GM18517 (cell line): ENCODE results near the gene TBXAS1.

Experiments used
- ATAC-seq: cut with Tn5 transposase; IDR thresholded peaks from one replicate; pipeline ENCODE4 v1.9.1; 2021; ENCODE audit warnings: mild to moderate bottlenecking, moderate library complexity; ENCODE audit not compliant: unreplicated experiment

Gene TBXAS1

DNA sequence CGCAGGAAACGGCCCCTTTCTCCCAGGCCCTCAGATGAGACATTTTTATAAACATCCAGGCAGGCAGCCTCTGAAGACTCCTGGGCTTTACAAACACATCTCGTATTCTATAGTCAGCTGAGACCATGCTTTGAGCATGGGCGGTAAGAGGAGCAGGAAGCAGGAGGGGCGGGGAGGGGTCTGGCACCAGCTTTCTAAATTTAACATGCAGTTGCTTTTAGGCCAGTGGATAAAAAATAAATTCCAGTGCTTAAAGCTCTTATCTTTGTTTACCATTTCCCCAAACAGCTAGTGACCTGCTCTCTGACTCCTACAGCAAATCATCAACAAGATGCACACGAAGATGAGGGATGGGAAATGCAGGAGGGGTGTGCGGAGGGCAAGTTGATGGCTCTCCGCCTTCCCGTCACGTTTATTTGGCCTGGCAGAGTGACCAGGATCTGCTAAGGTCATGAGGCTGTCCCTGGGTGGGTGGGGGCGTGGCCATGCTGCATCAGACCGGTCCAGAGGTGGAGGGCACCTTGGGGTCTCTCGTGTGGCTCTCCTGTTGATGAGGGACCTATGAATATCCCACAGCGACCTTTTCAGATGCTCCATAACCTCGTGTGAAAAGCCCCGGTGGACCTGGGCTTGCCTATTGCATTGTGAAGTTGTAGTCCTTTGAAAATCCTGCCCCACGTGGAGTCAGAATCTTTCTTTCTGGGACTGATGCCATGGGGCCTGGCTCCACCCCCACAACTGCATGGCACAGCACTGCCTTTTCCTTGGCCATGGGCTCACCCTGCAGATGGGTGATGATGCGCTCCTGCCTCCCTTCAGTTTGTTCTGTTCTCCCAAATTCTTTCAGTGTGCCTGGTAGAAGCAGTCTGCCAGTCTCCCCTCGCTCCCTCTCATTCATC lies 166.2 kb downstream of the TBXAS1 start:
- ATAC-seq, result no peak

GRCh38 chr7:139998572-139998971 lies 169.5 kb downstream of the TBXAS1 start:
- ATAC-seq, result no peak

DNA sequence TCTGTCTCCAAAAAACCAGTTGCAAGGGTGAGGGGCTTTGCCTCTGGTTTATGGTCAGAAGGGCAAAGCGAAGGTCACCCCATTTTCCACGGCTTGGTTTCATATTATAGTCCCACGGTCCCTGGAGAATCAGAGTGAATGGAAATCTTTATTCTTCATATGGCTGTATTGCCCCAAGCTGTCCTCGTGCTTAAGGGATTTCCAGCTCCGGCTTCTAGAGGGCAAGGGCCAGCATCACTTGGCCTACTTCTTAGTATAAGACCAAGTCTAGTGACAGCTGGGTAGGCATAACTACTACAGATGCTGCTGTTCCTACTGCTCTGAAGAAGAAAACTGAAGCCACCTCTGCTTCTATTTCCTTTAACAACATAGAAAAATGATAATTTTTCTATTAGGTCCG lies 170.5 kb downstream of the TBXAS1 start:
- ATAC-seq, result no peak

GRCh38 chr7:140000666-140001268 lies 171.7 kb downstream of the TBXAS1 start:
- no peak for ATAC-seq

- ATAC-seq, result no peak
Measured at GRCh38 chr7:140003913-140004382, 174.9 kb downstream of the TBXAS1 start.

- no peak for ATAC-seq
Measured at GRCh38 chr7:140004672-140005071, 175.6 kb downstream of the TBXAS1 start.

DNA sequence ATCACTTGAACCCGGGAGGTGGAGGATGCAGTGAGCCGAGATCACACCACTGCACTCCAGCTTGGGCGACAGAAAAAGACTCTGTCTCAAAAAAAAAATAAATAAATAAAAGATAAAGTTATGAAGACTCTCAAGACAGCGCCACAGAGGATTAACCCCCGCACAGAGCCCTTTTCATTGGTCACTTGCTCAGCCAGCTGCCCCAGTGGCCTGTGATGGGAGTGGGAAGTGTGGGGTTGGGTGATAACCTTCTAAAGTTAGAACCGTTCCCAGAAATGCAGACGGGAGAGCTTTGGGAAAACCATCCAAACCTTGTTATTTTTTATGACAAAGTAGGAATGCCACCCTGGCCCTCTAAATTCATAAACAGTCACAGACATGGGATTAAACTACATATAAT lies 176.3 kb downstream of the TBXAS1 start:
- ATAC-seq, result no peak

DNA sequence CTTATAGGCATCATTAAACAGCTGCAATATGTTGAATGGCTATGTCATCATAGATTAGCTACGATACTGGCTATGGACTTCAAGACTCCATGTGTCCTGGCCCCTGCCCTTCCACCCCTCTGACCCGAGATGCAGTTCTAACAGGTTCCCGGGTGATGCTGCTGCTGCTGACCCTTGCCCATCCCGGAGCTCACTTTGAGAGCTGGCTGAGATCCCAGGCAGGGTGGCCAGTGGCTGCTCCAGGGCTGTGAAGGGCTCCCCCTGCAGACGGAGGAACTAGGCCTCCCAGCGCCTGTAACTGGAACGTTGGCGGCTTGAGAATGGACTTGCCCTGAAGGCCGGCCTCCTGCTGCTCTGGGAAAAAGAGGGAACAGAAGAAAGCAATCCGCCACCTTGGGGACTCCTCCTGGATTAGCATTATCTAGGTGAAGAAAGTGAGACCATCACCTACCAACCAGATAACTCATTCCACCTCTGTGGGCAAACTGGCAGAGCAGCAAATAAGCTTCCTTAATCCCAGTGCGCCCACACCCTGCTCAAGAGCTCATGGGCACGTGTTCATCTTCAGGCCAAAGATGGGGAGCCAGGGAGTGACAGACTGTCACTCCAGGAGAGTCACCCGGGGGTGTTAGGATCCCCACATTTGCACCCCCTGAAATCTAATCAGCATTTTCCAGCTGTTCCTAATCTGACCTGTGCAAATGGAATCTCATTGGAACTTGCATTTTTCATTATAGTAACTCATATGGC lies 176.9 kb downstream of the TBXAS1 start:
- ATAC-seq, result no peak

GRCh38 chr7:140006600-140006999 lies 177.5 kb downstream of the TBXAS1 start:
- no peak for ATAC-seq

DNA sequence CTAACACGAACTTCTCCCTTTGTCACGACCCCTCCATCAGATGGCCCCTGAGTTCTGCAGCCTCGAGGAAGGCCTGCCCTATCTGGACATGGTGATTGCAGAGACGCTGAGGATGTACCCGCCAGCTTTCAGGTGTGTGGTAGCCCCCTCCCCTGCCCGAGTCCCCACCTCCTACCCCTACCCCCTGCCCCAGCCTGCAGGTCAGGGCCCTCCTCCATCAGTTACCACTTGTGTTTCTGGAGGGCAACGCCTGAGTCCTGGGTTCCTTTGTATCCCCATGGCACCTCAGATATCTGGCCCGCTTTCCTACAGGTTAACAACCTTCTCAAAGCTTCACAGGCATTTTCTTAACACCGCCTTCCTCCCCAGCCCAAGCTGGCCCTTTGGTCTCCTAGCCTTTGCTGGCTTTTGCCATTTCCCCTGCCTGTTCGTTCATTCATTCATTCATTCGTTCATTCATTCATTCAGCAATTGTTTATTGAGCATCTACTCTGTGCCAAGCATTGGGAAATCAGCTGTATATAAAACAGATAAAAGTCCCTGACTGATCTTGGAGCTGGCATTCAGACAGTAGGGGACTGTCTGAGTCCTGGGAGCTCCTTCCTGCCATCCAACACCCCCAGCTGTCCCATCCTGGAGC lies 178.1 kb downstream of the TBXAS1 start:
- ATAC-seq, result no peak

GRCh38 chr7:140008755-140009610 lies 179.9 kb downstream of the TBXAS1 start:
- no peak for ATAC-seq

DNA sequence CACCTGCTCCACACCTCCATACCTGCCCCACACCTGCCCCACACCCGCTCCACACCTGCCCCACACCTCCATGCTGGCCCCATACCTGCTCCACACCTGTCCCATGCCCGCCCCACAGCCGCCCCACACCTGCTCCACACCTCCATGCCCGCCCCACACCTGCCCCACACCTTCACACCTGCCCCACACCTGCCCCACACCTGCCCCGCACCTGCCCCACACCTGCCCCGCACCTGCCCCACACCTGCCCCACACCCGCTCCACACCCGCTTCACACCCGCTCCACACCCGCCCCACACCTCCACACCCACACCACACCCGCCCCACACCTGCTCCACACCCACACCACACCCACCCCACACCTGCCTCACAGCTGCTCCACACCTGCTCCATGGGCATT lies 180.7 kb downstream of the TBXAS1 start:
- ATAC-seq, result no peak

GRCh38 chr7:140010194-140010895 lies 181.3 kb downstream of the TBXAS1 start:
- ATAC-seq, result no peak

DNA sequence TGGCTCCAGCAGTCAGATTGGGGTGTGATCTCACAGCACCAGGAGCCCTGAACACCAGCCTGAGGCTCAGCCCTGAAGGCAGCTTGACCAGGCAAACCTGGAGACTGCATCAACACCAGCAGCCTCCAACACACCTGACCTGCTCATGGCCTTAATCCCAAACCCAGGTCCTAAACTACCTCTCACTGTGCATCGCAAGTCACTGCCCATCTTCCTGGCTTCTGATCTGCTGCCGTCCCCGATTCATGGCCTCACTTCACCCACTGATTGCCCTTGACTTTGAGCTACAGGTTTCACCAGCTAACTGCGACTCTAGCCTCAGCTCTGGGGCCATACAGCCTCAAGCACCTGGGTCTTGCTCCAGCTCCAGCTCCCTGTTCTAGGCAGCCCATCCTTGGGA lies 184.6 kb downstream of the TBXAS1 start:
- no peak for ATAC-seq

GRCh38 chr7:140014123-140014522 lies 185.1 kb downstream of the TBXAS1 start:
- no peak for ATAC-seq

DNA sequence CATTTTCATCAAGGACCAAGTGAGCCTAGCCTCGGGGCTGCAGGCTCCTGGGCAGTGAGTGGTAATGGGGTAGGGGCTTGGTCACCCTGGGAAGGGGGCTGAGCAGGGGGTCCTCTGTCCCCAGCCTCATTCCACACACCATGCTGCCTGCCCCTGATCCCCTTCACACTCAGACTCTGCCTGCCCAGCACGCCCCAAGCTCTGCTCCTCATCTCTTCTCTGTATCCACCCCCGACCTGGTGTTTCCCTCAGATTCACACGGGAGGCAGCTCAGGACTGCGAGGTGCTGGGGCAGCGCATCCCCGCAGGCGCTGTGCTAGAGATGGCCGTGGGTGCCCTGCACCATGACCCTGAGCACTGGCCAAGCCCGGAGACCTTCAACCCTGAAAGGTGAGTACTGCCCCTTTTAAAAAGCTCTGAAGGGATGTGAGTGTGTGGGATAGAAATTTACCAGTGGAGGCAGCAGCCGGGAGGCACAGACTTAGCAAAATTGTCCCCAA lies 186.5 kb downstream of the TBXAS1 start:
- ATAC-seq, result no peak

GRCh38 chr7:140016540-140016939 lies 187.5 kb downstream of the TBXAS1 start:
- ATAC-seq, result no peak

DNA sequence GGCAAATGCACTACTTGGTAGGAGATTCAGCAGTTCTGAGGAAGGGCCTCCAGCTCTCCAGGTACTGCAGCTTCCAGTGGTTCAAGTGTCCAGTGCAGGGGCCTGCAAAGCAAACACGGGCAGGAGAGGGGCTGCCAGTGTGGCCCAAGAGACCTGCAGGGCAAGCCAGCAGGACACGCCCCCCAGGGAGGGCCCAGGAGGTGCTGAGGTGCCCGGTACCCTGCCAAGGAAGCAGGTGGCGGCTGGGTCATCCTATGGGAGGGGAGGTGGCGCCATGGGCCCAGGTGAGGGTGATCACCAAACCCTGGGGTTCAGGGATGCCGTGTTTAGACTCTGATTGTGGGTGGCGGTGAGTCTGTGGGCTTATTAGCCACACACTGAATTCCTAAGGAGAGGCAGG lies 188.0 kb downstream of the TBXAS1 start:
- ATAC-seq, result no peak

GRCh38 chr7:140017543-140017942 lies 188.5 kb downstream of the TBXAS1 start:
- no peak for ATAC-seq
